HFFc6 (cell line): ENCODE results near the gene HAP1. TPM values are rescaled to one million over a fixed set of nuclear protein-coding genes. Genes with fewer than 3 reads are reported as not detected.
A peak's percentile ranks its signal among the peaks of the same experiment; 100 is the strongest.

Experiments
- DNase-seq: peaks from one replicate; pipeline ENCODE4 v3.0.0-alpha.2; 2018
- H3K27ac Mint-ChIP-seq: 2 replicates; pipeline ENCODE4 v1.8.0; 2020; ENCODE audit warnings: mild to moderate bottlenecking, mixed read lengths
- H3K27me3 Mint-ChIP-seq: 2 replicates; pipeline ENCODE4 v1.8.0; 2021; ENCODE audit warnings: mild to moderate bottlenecking, moderate library complexity, mixed read lengths; ENCODE audit not compliant: insufficient read depth
- H3K36me3 Mint-ChIP-seq: 2 replicates; pipeline ENCODE4 v1.8.0; 2021; ENCODE audit warnings: low read depth, mixed read lengths
- H3K4me1 Mint-ChIP-seq: 2 replicates; pipeline ENCODE4 v1.8.0; 2020; ENCODE audit warnings: low read depth, mixed read lengths
- H3K4me3 Mint-ChIP-seq: 2 replicates; pipeline ENCODE4 v1.8.0; 2020; ENCODE audit warnings: mild to moderate bottlenecking, moderate library complexity, mixed read lengths
- H3K9me3 Mint-ChIP-seq: 2 replicates; pipeline ENCODE4 v1.8.0; 2020; ENCODE audit warnings: mild to moderate bottlenecking, mixed read lengths
- CTCF ChIP-seq: fragments of 200-600 bp; sonication (generic); IDR thresholded peaks from 2 replicates; pipeline ENCODE4 v1.5.0; 2021; ENCODE audit warnings: antibody characterized with exemption, mild to moderate bottlenecking
- total RNA-seq, 6 experiments: library from RNA; stranded (reverse); fragmentation: NEBNext Ultra II Directional; extraction: Animal tissue kit (Norgen Biotek cat#: 25700); gene quantifications; 2 replicates in 1 of 6; 3 replicates in 5 of 6; pipeline ENCODE4 v1.2.3, GENCODE V29; 2021

Gene HAP1
- total RNA-seq, 6 experiments from 2014 or later: 0.09 to 0.12 TPM; not detected in 4

GRCh38 chr17:41695134-41695661 is 39.2 kb downstream of the HAP1 start:
- H3K4me3 Mint-ChIP-seq: no peak overlapping the region
- DNase-seq: no peak
- peaks cover 30% of the 10 kb centered on the region for H3K4me1 Mint-ChIP-seq
- no peaks in the 10 kb centered on the region for H3K9me3 Mint-ChIP-seq
- no peak for TF ChIP-seq CTCF
- peaks cover 31% of the 10 kb centered on the region for H3K27me3 Mint-ChIP-seq
- H3K36me3 Mint-ChIP-seq: peaks cover 33% of the 10 kb centered on the region
- H3K27ac Mint-ChIP-seq: peak overlapping the region; percentile 55

GRCh38 chr17:41692722-41693521 is 41.5 kb downstream of the HAP1 start:
- Mint-ChIP-seq H3K4me3 (peak overlapping the region; percentile 95), H3K27ac (peak overlapping the region; percentile 99), H3K4me1 (peaks cover 40% of the 10 kb centered on the region), H3K36me3 (peaks cover 45% of the 10 kb centered on the region), H3K9me3 (peaks cover 10% of the 10 kb centered on the region), H3K27me3 (peaks cover 45% of the 10 kb centered on the region)
- 0 out of 2 replicates have a peak, but pooled peaks have one; percentile 19 for TF ChIP-seq CTCF
- no peak for DNase-seq

- H3K36me3 Mint-ChIP-seq: peaks cover 45% of the 10 kb centered on the region
- peaks cover 45% of the 10 kb centered on the region for H3K27me3 Mint-ChIP-seq
- peak overlapping the region; percentile 95 for H3K4me3 Mint-ChIP-seq
- peaks cover 11% of the 10 kb centered on the region for H3K9me3 Mint-ChIP-seq
- H3K27ac Mint-ChIP-seq: peak overlapping the region; percentile 99
- H3K4me1 Mint-ChIP-seq: peaks cover 44% of the 10 kb centered on the region
- no peak for DNase-seq
- TF ChIP-seq CTCF: no peak
These were observed 43.2 kb downstream of the HAP1 start for GRCh38 chr17:41691031-41691777.

- Mint-ChIP-seq H3K36me3 (peaks cover 45% of the 10 kb centered on the region), H3K27ac (peak overlapping the region; percentile 99), H3K9me3 (peaks cover 14% of the 10 kb centered on the region)
These were observed 43.9 kb downstream of the HAP1 start for GRCh38 chr17:41690497-41690896.

More at GRCh38 chr17:41690497-41690896, 43.9 kb downstream of the HAP1 start:
- H3K4me3 Mint-ChIP-seq: peak overlapping the region; percentile 95
- peaks cover 42% of the 10 kb centered on the region for H3K27me3 Mint-ChIP-seq
- DNase-seq: no peak
- no peak for TF ChIP-seq CTCF
- peaks cover 38% of the 10 kb centered on the region for H3K4me1 Mint-ChIP-seq
